Osteocyte (in vitro differentiated cells): ENCODE measurements around the gene RBM14. TPM values are rescaled to one million over a fixed set of nuclear protein-coding genes. Genes with fewer than 3 reads are reported as not detected.

Experiments
- DNase-seq: peaks from one replicate; pipeline ENCODE4 v3.0.0; 2021; ENCODE audit warnings: mixed read lengths; ENCODE audit not compliant: unreplicated experiment; ENCODE audit errors: extremely low spot score
- H3K27ac Mint-ChIP-seq: one replicate; pipeline ENCODE4 v1.8.0; 2021; ENCODE audit warnings: mild to moderate bottlenecking, mixed read lengths; ENCODE audit not compliant: unreplicated experiment
- H3K27me3 Mint-ChIP-seq: one replicate; pipeline ENCODE4 v1.8.0; 2021; ENCODE audit warnings: mixed read lengths; ENCODE audit not compliant: unreplicated experiment
- H3K36me3 Mint-ChIP-seq: one replicate; pipeline ENCODE4 v1.8.0; 2021; ENCODE audit warnings: mixed read lengths; ENCODE audit not compliant: unreplicated experiment
- H3K4me1 Mint-ChIP-seq: one replicate; pipeline ENCODE4 v1.8.0; 2021; ENCODE audit warnings: mixed read lengths; ENCODE audit not compliant: unreplicated experiment
- H3K4me3 Mint-ChIP-seq: one replicate; pipeline ENCODE4 v1.8.0; 2021; ENCODE audit warnings: mild to moderate bottlenecking, moderate library complexity, mixed read lengths; ENCODE audit not compliant: unreplicated experiment
- H3K9me3 Mint-ChIP-seq: one replicate; pipeline ENCODE4 v1.8.0; 2021; ENCODE audit warnings: mixed read lengths; ENCODE audit not compliant: unreplicated experiment
- total RNA-seq: library from RNA; stranded (reverse); gene quantifications from 2 replicates; pipeline ENCODE4 v1.2.1, GENCODE V29; 2021
- TF ChIP-seq, protein P1 (sequence below): fragments of 200-600 bp; sonication (generic); IDR thresholded peaks from 2 replicates; pipeline ENCODE4 v1.5.0; 2021; ENCODE audit warnings: antibody characterized with exemption, mild to moderate bottlenecking, moderate library complexity

RBM14 gene
- total RNA-seq, 1 donor from 2014 or later: 59.2 TPM

DNA sequence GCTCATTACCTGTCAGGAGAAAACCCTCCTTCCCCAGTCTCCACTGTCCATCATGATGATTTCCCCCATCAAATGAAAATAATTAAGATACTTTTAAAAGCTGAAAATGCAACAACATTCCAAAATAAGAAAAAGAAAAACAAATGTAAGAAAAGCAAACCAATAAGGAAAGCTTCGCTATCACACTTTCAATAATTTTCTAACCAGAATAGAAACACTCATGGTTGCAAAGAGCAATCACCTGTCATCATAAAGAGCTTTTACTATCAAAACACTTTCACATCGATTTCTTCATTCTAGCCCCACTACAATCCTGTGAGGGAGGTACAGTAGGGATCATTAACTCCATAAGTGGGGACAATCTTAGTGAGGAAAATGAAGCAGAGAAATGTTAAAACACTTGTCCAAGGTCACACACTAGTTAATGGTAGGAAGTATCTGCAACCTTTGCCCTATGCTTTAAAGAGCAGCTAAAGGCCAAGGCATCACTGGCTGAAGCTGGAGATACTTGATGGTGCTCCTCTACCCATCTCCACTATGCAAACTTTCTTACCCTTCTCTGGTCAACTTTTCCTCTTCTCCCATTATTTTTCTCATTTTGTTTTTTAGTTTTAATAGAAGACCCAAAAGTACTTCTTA, 58.7 kb downstream of the RBM14 start:
- H3K4me3 Mint-ChIP-seq: no peak overlapping the region
- no peaks in the 10 kb centered on the region for H3K27me3 Mint-ChIP-seq
- no peaks in the 10 kb centered on the region for H3K9me3 Mint-ChIP-seq
- TF ChIP-seq, protein P1, sequence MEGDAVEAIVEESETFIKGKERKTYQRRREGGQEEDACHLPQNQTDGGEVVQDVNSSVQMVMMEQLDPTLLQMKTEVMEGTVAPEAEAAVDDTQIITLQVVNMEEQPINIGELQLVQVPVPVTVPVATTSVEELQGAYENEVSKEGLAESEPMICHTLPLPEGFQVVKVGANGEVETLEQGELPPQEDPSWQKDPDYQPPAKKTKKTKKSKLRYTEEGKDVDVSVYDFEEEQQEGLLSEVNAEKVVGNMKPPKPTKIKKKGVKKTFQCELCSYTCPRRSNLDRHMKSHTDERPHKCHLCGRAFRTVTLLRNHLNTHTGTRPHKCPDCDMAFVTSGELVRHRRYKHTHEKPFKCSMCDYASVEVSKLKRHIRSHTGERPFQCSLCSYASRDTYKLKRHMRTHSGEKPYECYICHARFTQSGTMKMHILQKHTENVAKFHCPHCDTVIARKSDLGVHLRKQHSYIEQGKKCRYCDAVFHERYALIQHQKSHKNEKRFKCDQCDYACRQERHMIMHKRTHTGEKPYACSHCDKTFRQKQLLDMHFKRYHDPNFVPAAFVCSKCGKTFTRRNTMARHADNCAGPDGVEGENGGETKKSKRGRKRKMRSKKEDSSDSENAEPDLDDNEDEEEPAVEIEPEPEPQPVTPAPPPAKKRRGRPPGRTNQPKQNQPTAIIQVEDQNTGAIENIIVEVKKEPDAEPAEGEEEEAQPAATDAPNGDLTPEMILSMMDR: no peak
- DNase-seq: no peak
- H3K4me1 Mint-ChIP-seq: peaks cover 30% of the 10 kb centered on the region
- peaks cover 5% of the 10 kb centered on the region for H3K36me3 Mint-ChIP-seq
- H3K27ac Mint-ChIP-seq: no peak overlapping the region

DNA sequence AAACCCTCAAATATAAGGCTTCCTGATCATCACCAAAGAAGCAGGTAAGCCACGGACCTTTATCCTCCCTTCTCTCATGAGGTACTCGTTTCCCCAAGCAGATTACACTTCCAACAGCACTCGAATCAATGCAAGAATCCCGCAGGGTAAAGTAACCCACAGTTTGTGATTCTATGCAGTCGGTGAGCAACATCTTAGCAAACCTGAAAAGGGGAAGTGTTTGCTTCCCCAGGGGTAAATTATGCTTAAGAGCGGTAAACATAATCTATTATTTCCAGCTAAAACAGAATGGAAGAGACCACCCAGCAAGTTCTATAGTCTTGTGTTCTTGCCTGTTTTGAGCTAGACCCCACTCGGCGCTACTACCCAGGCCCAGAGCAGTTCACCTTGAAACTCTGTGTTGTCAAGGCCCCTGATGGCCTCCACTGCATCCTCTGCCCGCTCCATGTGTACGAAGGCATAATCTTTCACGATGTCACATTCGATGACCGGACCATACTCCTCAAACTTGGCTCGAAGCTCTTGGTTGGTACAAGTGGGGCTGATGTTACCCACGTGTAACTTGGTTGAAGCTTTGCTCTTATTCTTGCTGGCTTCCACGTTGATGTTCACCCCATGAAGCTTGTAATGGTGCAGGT, 60.0 kb downstream of the RBM14 start:
- H3K27ac Mint-ChIP-seq: peak overlapping the region; percentile 99
- no peak for DNase-seq
- H3K4me3 Mint-ChIP-seq: peak overlapping the region; percentile 97
- no peaks in the 10 kb centered on the region for H3K9me3 Mint-ChIP-seq
- H3K4me1 Mint-ChIP-seq: peaks cover 30% of the 10 kb centered on the region
- TF ChIP-seq, protein P1: no peak
- no peaks in the 10 kb centered on the region for H3K27me3 Mint-ChIP-seq
- H3K36me3 Mint-ChIP-seq: peaks cover 5% of the 10 kb centered on the region

Other genes starting within 250 kb of the RBM14 start
- 2.0 and 3.6 TPM in 2 replicates for gene SLC29A2, start 244.9 kb upstream of the RBM14 start, total RNA-seq
- gene NPAS4, start 195.6 kb upstream of the RBM14 start, total RNA-seq: 0.11 and 0.18 TPM in 2 replicates
- 42.1 and 45.4 TPM in 2 replicates for gene MRPL11, start 177.8 kb upstream of the RBM14 start, total RNA-seq
- 11.9 and 13.6 TPM in 2 replicates for gene PELI3, start 149.7 kb upstream of the RBM14 start, total RNA-seq
- 32.9 and 41.0 TPM in 2 replicates for gene DPP3, start 136.2 kb upstream of the RBM14 start, total RNA-seq
- 44.1 and 51.1 TPM in 2 replicates for gene BBS1, start 106.0 kb upstream of the RBM14 start, total RNA-seq
- 15.7 and 16.6 TPM in 2 replicates for gene ZDHHC24, start 70.6 kb upstream of the RBM14 start, total RNA-seq
- 0.11 TPM in 1 of 2 replicates, not detected in the other for gene ACTN3, start 69.7 kb upstream of the RBM14 start, total RNA-seq
- gene CTSF, start 48.0 kb upstream of the RBM14 start, total RNA-seq: not detected in 2 replicates
- gene CCDC87, start 23.6 kb upstream of the RBM14 start, total RNA-seq: 0.19 and 0.39 TPM in 2 replicates
- gene CCS, start 23.4 kb upstream of the RBM14 start, total RNA-seq: 42.1 and 46.8 TPM in 2 replicates
- 158 and 167 TPM in 2 replicates for gene RBM4, start 22.1 kb downstream of the RBM14 start, total RNA-seq
- 31.2 and 31.4 TPM in 2 replicates for gene RBM4B, start 61.3 kb downstream of the RBM14 start, total RNA-seq
- gene SPTBN2, start 112.6 kb downstream of the RBM14 start, total RNA-seq: 12.6 and 12.9 TPM in 2 replicates
- gene RCE1, start 226.8 kb downstream of the RBM14 start, total RNA-seq: 20.3 and 21.3 TPM in 2 replicates
- 41.7 and 45.0 TPM in 2 replicates for gene LRFN4, start 240.4 kb downstream of the RBM14 start, total RNA-seq